Activated CD4-positive, alpha-beta T cell treated with anti-CD3 and anti-CD28 coated beads, Interleukin-2, amount 50 U/mL, for 24 hours (primary cell): Measurements from ENCODE around the gene CTDP1.
A peak's percentile ranks its signal among the peaks of the same experiment; 100 is the strongest.
"Not testable (repeated sequence)": the region's sequence is repeated elsewhere in the genome, so short reads cannot be mapped to it uniquely, and the experiment has no call there.

Source experiments
- DNase-seq, 2 donors: peaks; one replicate each; pipeline ENCODE4 v3.0.0-alpha.2; 2020; ENCODE audit warnings: low read depth in 1 of 2, low spot score in 1 of 2

The CTDP1 gene

DNA sequence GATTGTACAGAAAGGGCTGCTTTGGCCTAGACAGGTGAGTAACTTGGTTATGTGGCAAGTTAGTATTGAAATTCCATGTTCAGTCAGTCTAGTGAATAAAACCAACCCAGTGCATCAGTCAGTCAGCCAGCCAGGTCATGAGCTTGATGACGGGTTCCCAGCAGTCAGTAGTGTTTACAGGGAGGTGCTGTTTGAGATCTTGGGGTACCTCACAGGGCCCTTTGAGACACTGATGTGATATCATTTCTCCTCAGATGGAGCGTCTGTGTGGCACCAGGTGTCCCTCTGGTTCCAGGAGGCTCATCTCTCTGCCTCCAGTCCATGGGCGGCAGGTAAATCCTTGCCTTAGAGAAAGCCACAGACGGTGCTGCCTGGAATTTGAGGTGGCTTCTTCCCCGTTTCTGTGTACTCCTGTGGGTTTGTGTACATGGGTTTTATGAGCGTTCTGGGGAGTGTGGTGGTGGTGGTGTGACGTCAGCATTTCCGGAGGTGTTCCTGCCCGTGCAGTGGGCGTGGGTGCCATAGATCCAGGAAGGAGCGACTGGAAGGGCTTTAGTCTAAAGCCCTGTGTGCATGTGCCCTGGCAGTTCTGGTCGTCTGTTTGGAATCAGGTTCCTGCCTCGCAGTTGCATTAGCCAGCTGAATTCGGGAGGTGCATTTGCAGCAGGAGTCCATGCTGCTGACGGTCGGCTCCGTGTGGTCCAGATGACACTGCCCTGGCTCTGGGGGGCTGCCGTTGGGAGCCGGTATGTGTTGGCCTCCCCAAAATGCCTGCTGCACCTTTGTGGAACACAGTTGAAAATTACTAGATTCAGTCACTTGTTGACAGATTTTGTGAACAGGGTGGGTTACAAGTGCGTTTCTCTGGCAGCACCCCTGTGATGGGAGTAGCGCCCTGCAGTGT, 2.1 kb downstream of the CTDP1 start:
- DNase-seq: peak in 1 of 2 donors; percentile 42

DNA sequence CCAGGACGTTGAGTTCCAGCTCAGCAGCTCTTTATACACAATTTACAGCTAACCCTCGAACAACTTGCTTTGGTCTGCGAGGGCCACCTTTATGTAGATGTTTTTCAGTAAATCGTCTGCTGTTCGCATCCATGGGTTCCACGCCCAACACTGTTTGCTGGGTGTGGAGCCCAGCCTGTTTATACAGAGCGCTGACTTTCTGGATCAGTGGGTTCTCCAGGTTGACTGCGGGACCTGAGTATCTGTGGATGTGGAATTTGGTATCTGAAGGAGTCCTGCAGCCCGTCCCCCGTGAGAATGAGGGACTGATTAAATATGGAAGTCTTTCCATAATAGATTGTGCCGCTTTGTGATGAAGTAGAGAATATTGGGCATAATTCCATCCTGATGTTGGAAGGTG, 2.9 kb downstream of the CTDP1 start:
- no peak for DNase-seq

DNA sequence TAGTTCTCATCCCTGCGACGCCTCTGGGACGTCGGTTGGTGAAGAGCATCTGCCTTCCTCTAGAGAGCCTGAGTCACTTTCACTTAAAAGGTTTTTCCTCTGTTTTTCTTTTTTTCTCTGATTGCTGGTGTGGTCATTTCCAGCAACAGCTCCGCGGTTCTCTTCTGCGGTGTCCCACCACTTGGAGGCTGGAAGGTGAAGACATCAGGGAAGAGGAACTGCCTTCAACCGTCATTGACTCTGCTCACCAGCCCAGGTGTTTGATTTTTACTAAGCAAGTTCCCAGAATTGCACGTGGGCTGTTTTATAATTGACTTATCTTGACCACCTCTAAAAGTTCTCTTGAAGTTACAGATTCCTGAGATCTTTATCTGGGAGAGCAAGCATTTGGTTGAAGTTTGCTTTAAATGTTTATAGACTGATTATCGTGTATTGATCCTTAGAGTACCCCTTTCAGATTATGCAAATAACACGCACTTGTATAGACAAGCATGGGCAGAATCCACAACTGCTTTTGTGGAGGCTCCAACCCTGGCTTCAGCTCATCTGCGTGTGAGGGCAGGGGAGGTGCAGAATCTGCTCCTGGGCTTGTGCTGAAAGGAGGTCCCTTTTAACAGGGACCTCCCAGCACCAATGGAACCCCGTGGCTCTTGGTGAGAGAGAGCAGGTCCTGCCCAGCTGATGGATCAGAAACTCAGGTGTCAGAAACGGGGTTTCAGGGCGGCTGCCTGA, 3.5 kb downstream of the CTDP1 start:
- DNase-seq: peak in 1 of 2 donors; percentile 25

DNA sequence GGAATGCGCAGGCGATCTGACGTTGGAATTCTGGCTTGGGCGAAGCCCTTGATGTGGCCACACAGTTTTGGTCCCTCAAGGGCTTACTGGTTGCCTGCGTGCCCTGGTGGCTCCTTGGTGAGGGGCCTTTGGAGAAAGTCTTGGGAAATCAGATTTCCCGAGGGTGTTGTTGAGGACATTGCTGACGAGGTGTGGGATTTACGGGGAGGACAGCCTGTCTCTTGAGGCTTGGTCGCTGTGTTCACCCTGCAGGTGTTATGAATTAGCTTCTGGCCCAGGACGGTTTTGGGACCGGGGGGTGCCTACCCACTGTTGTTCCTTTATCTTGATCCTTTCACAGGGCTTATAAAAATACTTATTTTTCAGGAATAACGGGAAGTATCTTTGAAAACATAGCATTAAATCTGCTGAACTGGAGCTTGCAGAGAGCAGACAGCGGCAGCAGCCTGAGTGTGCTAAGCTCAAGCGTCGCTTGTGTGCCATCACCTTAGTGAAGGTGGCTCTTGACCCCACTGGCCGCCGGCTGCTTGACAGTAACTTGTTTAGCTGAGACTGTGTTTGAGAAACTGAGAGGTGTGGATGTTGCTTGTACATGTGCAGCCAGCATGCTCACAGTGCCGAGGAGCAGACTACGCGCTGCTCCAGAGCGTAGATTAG, 4.2 kb downstream of the CTDP1 start:
- DNase-seq: no peak

DNA sequence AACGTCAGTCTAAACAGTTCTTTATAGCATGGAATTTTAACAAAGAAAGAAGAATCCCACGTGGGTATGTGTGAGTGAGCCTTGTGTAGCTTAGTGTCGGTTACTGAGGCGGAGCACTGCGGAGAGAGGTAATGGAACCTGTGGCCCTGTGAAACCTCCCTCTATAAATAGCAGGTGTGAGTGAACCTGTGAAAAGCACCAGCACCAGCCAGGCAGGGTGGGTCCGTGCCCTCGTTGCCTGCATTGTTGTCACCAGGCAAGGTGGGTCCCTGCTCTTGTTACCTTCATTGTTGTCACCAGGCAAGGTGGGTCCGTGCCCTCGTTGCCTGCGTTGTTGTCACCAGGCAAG, 4.7 kb downstream of the CTDP1 start:
- no peak for DNase-seq

DNA sequence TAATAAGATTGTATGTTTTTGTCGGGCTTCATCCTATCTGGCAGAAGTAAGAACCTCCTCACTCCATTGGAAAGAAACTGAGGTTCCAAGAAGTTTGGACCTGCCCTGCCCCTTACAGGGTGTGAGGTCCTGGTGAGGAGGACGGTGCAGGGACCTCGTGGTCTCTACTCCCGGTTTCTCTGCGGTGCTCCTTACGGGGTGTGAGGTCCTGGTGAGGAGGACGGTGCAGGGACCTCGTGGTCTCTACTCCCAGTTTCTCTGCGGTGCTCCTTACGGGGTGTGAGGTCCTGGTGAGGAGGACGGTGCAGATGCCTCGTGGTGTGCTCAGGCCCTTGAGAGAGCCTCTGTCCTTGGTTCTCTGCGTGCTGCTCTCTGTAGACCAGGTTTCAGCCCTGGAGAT, 5.2 kb downstream of the CTDP1 start:
- DNase-seq: no peak

DNA sequence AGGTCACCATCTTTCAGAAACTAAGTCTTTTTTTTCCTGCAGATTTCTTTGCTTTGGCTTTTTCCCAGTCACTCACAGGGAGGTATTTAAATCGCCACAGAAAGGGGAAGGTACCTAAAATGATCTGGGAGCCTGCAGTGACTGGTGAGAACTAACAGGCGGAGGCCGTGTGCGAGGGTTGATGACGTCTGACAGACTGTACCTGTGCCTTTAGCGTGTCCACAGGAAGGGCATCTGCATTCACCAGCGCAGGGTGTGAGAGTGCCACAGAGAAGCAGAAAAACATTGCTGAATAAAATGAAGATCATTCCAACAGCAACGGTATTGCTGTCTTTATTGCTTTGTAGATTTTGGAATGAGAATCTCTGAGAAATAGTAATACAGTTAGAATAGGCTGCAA, 5.7 kb downstream of the CTDP1 start:
- no peak for DNase-seq

DNA sequence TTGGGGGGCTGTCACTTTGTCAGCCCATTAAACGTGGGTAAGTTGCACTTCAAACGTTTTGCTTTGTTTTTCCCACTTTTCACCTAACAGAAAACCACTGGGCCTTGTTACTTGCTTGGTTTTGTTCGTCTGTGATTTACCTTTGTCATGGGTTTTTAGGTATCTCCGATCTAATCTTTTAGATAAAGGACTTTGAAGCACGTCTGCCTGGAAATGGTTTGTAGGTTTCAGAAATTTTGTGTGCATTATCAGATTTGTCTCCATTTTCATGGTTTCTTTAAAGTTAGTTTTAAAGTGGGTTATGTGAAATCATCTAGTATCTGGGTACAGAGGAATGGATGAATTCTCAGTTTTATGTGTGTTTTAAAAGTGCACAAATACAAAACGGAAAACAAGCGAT, 6.4 kb downstream of the CTDP1 start:
- no peak for DNase-seq

DNA sequence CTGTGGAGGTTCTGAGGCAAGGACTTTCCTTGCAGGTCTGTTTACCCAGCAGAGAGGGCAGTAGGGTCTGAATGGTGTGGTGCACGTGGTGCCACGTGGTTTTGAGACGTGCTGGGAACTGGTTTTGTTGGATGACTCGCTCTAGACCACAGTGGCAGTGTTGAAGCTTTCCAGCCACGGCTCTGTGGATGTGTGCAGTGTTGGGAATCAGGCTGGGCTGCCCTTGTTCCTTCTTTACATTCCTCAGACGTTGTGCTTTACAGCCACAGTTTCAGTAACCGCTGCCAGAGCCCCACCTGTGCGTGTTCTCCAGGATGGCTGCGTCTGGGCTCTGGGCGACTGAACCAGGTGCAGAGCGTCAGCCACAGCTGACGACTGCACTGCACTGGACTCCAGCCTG, 8.2 kb downstream of the CTDP1 start:
- DNase-seq: no peak

DNA sequence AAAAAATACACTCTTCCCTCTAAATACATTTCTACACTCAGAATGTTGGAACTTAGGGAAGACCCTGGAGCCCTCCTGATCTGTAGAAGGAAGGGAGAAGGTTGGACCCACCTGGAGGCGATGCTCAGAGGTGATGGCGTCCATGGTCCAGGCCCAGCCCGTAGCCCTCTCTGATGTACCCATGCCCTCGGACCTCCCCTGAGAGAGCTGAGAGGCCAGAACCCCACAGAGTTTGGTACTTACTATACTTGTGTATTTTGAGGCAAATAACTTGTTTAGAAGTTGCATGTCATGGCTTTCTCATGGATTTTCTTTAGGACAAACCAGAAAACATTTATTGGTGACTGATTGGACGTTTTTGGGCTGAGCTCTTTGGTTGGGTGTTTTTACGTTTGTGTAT, 10.5 kb downstream of the CTDP1 start:
- no peak for DNase-seq

DNA sequence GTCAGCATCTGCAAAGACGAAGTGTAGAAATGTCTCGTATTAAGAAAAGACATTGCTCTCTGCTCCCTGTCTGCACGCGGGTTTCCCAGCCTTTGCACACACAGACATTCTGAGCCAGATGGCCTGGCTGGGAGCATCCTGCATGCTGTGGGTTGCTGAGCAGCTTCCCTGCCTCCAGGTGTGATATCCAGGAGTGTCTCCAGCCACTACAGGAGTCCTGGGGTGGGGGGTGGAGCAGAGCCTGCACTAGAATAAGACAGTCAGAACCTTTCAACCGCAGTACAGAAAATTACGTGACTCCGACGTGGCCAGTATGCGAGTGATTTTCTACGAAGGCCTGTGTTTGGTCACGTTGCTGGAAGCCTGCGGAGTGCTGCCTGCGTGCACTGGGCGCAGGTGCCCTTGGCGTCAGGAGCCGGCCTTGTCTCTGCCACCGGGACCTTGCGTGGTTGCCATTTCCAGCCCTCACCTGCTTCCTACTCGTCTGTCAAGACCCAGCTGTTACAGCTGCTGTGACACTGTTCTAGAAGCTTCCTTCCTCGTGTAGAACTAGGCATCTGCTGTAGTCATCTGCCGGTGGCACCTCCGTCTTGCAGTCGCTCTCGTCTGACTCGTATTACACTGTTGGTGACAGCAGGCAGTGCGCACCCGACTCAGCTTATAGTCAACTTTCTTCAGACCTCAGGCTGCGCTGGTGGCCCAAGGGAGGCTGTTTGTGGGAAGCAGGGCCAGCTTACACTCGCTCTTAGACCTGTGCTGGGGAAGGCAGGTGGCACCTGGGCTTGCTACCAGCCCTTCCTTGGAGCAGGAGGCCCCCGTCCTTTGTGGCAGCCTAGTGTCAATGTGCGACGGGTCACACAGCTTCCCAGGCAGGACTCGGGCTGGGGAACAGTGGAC, 11.2 kb downstream of the CTDP1 start:
- DNase-seq: no peak

DNA sequence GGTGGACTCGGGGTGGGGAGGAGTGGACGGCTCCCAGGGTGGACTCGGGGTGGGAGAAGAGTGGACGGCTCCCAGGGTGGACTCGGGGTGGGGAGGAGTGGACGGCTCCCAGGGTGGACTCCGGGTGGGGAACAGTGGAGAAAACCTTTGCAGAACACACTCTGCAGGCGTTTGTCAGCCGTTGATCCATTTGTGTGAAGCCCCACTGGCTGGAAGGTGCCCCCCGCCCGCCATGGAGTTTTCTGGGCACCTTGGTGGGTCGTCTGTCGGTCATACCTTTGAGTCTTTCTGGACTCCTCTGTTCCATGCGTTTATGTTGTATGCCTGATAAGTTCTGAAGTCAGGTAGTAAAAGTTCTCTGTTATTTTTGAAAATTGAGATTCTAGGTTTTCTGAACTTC, 12.5 kb downstream of the CTDP1 start:
- DNase-seq: no peak

DNA sequence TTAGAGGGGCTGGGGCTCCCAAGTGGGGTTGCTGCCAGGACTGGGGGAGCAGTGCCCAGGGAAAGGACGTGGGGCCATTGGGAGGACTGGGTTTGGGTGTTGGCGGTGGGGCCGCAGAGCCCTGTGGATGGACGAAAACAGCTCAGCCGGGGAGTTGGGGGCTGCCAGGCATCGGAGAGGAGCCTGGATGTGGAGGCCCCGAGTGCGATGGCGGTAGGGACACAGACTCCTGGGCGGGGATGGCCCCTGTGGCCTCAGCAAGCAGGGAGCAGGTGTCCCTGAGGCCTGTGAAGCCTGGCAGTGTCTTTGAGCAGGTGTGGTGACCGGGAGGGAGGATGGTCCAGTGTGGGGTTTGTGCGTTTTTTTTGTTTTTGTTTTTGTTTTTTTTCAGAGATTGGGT, 13.3 kb downstream of the CTDP1 start:
- no peak for DNase-seq

DNA sequence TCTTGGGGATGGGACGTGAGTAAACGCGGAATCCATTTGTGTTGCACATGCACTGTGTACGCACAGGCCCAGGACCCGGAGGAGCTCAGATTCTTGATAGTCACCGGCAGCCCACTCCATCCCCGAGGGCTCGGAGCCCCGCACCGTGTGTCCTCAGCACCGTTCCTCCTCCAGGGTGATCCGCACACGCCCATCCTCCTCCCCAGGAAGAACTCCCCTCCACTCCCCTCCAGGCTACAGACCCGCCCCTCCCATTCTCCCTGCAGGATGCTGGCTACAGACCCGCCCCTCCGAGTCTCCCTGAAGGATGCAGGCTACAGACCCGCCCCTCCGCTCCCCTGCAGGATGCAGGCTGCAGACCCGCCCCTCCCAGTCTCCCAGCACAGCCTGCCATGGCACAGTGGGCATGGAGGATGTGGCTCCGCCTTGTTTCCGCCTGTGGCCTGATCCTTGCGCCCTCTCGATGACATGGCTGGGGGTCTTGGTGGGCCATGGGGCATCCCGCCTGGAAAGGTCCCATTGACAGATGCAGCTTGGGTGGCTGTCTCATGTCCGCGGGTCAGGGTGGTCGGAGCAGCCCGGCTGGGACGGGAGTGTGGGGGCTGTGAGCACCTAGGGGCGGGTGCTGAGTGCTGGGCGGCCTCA, 14.1 kb downstream of the CTDP1 start:
- DNase-seq: no peak

DNA sequence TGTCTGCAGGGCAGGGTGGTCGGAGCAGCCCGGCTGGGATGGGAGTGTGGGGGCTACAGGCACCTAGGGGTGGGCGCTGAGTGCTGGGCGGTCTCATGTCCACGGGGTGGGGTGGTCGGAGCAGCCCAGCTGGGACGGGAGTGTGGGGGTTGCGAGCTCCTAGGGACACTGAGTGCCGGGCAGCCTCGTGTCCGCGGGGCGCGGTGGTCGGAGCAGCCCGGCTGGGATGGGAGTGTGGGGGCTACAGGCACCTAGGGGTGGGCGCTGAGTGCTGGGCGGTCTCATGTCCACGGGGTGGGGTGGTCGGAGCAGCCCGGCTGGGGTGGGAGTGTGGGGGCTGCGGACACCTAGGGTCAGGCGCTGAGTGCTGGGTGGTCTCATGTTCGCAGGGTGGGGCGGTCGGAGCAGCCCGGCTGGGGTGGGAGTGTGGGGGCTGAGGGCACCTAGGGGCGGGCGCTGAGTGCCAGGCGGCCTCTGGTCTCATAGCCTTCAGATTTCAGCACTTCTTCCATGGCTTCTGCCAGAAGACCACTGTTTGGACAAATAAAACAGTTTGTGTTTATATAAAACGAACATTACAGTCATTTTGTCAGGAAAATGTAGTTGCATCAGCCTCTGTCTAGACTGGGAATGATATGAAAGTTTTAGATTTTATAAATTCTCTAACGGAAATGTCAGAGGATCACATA, 14.7 kb downstream of the CTDP1 start:
- DNase-seq: not testable (repeated sequence)

DNA sequence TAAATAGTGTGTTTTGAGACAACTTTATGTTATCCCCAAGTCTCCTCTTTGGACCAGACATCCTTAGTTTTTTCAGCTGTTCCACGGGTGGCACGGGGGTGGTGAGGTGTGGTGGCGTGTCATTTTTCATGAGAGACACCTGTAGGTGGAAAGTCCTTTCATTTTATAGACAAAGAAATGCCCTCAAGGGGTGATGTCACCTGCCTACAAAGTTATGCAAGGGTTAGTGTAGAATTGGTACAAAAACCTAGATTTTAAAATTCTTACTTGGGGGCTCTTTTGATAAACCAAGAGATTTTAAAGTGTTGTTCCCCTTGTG, 15.3 kb downstream of the CTDP1 start:
- DNase-seq: no peak

DNA sequence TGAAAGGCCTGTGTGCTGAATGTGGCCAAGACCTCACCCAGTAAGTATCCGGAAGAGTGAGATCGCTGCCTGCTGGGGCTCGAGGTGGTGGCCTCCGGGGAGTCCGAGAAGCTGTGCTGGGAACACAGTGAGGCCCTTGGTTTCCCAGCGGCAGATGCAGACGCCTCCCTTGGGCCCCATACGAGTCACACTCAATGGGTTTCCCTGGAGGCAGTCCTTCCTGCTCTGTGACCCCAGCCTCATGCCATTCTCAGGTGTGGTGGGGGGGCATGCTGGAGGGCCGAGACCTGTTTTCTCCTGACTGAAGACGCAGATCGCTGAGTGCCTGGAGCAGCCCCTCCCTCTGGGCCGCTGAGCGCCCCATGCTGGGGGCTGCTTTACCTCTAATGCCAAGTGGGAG, 15.7 kb downstream of the CTDP1 start:
- no peak for DNase-seq

DNA sequence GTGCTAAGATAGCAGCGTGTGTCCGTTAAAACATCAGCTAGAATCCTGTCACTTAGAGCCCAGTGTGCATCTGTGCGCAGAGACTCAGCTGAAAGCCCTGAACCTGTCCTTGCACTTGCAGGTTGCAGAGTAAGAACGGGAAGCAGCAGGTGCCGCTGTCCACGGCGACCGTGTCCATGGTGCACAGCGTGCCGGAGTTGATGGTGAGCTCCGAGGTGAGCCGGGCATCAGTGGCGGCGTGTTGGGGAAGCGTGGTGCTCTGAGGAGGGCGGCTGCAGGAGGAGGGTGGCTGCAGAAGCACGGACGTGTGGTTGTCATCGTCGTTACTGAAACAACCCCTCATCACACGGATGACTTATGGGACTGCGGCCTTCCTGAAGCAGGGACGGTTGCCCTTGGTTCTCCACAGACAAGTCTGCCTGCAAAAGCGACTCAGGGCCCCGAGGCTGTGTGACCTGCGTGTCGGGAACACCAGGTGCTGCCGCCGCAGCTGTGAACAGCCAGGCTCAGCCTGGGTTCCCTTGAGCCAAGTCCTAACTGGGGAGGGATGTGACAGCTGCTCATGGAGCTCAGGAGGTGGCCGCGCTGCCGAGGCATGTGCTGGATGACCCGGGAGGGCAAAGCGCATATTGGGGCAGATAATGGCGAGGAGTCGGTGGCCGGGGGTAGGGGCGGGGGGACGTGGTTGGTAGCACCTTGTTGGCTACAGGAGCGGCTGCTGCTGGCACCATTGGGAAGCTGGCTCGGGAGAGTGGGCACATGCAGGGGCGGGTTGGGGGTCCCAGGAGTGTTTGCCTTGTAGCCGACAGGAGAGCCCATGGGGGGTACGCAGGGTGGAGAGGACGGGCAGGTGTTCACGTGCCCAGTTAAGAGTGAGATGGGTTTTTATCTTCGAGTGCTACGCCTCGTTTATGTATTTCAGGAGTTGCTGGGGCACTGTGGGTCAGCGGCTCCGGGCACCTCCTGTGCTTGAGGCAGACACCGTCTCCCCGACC, 16.6 kb downstream of the CTDP1 start:
- DNase-seq: no peak

DNA sequence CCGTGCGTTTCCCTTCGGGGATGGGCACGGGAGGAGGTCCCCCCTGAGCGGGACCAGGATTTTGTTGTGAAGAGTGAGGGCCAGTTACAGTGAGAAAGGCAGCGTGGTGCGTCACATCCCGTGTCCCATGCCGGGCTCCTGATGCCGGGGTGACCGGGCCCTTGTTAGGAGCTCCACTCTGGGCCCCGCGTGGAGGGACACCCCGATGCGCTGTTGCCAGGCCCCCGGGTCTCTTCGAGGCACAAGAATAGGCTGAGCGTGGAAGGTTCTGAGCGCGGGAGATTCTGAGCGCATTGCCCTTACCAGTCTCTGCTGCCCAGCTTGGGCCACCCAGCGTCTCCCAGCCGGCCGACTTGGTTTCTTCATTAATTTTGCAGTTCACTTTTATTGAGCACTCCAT, 17.6 kb downstream of the CTDP1 start:
- no peak for DNase-seq
